GM12878 (cell line): ENCODE measurements around the gene ZNF285. TPM values are rescaled to one million over a fixed set of nuclear protein-coding genes. Genes with fewer than 3 reads are reported as not detected.

Experiments used
- ATAC-seq: fragments of 200-7000 bp; cut with Tn5 transposase; 3 replicates; pipeline ENCODE4 v1.9.1; 2020; ENCODE audit warnings: mild to moderate bottlenecking, moderate library complexity
- BruUV-seq: library from RNA; stranded (reverse); fragments of 400-500 nt; replicated peaks from 2 replicates; lab custom pipeline; 2021; lab: Mats Ljungman, UMichigan
- CTCF ChIA-PET: fragments of 300-600 bp; sonication (Branson Sonifier 250); formaldehyde crosslinking; extraction: SDS; loops from one replicate; lab custom pipeline; 2021; ENCODE audit warnings: inconsistent platforms; lab: Yijun Ruan, JAX
- POLR2A ChIA-PET: fragments of 350-600 bp; formaldehyde crosslinking; extraction: SDS; loops from one replicate; lab custom pipeline; 2021; ENCODE audit warnings: inconsistent platforms; lab: Charles Lee
- RAD21 ChIA-PET: fragments of 300-600 bp; sonication (Branson Sonifier 250); formaldehyde crosslinking; loops from one replicate; lab custom pipeline; 2023; ENCODE audit warnings: antibody characterized with exemption; ENCODE audit not compliant: unreplicated experiment; lab: Charles Lee
- SMC1A ChIA-PET: fragments of 300-600 bp; sonication (Branson Sonifier 250); formaldehyde crosslinking; loops from one replicate; lab custom pipeline; 2023; ENCODE audit not compliant: unreplicated experiment, uncharacterized antibody; lab: Charles Lee
- DNase-seq: peaks from one replicate; pipeline ENCODE4 v3.0.0-alpha.2; 2011; ENCODE audit warnings: low read depth, low spot score
- FAIRE-seq: peaks from 3 replicates; lab custom pipeline; 2011; peaks lifted over from hg19 to GRCh38; lab: Jason Lieb, UNC
- H2AFZ ChIP-seq: 2 replicates; pipeline ENCODE4 v1.6.0; 2011; ENCODE audit warnings: low read depth, low read length, control low read depth; ENCODE audit not compliant: control insufficient read depth
- H3K27ac ChIP-seq: 2 replicates; pipeline ENCODE4 v1.5.1; 2011; ENCODE audit warnings: control low read depth; ENCODE audit not compliant: control insufficient read depth, insufficient read depth
- H3K27me3 ChIP-seq, 2 experiments: replicated peaks in 1 of 2; 2 replicates each; pipeline versions ENCODE4 v1.6.0 to v1.6.1; 2011; ENCODE audit warnings: low read length in 1 of 2; ENCODE audit not compliant: control insufficient read depth in 2 of 2, insufficient read depth in 2 of 2
- H3K36me3 ChIP-seq, 2 experiments: 2 replicates each; pipeline ENCODE4 v1.5.1; 2011; ENCODE audit warnings: low read length in 1 of 2; ENCODE audit not compliant: control insufficient read depth in 2 of 2, insufficient read depth in 2 of 2
- H3K4me1 ChIP-seq: 2 replicates; pipeline ENCODE4 v1.6.1; 2011; ENCODE audit warnings: mild to moderate bottlenecking, low read length, moderate library complexity, mixed read lengths; ENCODE audit not compliant: control insufficient read depth, insufficient read depth
- H3K4me2 ChIP-seq: 2 replicates; pipeline ENCODE4 v1.6.0; 2011; ENCODE audit warnings: control low read depth; ENCODE audit not compliant: control insufficient read depth, insufficient read depth
- H3K4me3 ChIP-seq: fragments of 200-600 bp; sonication (generic); 2 replicates; pipeline ENCODE4 v1.5.1; 2016
- H3K79me2 ChIP-seq: 2 replicates; pipeline ENCODE4 v1.6.0; 2011; ENCODE audit warnings: low read length; ENCODE audit not compliant: control insufficient read depth, insufficient read depth
- H3K9ac ChIP-seq: 2 replicates; pipeline ENCODE4 v1.8.0; 2011; ENCODE audit warnings: low read length, control low read depth, mixed read lengths; ENCODE audit not compliant: control insufficient read depth, insufficient read depth
- H3K9me3 ChIP-seq: replicated peaks from 3 replicates; pipeline ENCODE4 v1.5.1; 2011; ENCODE audit warnings: mild to moderate bottlenecking, low read length; ENCODE audit not compliant: control insufficient read depth, insufficient read depth
- H4K20me1 ChIP-seq: 2 replicates; pipeline ENCODE4 v1.6.0; 2011; ENCODE audit not compliant: control insufficient read depth, insufficient read depth
- BRCA1 ChIP-seq: IDR thresholded peaks from 2 replicates; pipeline ENCODE4 v1.6.1; 2011; ENCODE audit warnings: low read depth, low read length, improper control_type of control experiment
- CEBPZ ChIP-seq: fragments of 150-350 bp; IDR thresholded peaks from 2 replicates; pipeline ENCODE4 v1.6.1; 2016; ENCODE audit warnings: low read depth, low read length
- EP300 ChIP-seq, 2 experiments: fragments of 150-350 bp in 1 of 2; IDR thresholded peaks; 2 replicates each; pipeline ENCODE4 v1.6.1; 2011 to 2012; ENCODE audit warnings: low read depth in 2 of 2, low read length in 2 of 2, borderline replicate concordance in 1 of 2, improper control_type of control experiment in 1 of 2, inconsistent platforms in 1 of 2; ENCODE audit not compliant: control insufficient read depth in 1 of 2
- HDAC2 ChIP-seq: fragments of 200-600 bp; sonication (generic); IDR thresholded peaks from 2 replicates; pipeline ENCODE4 v1.6.1; 2017
- LARP7 ChIP-seq: fragments of 450-650 bp; IDR thresholded peaks from 2 replicates; pipeline ENCODE4 v1.6.1; 2017; ENCODE audit warnings: mild to moderate bottlenecking
- PBX3 ChIP-seq: IDR thresholded peaks from 2 replicates; pipeline ENCODE4 v1.6.1; 2011; ENCODE audit warnings: mild to moderate bottlenecking, low read depth, low read length, moderate library complexity; ENCODE audit not compliant: insufficient replicate concordance
- SKIL ChIP-seq: fragments of 450-650 bp; IDR thresholded peaks from 2 replicates; pipeline ENCODE4 v1.6.1; 2017; ENCODE audit warnings: mild to moderate bottlenecking, low read depth, inconsistent platforms; ENCODE audit not compliant: poor library complexity, severe bottlenecking
- SMARCA5 ChIP-seq: fragments of 450-650 bp; IDR thresholded peaks from 2 replicates; pipeline ENCODE4 v1.6.1; 2017; ENCODE audit warnings: mild to moderate bottlenecking
- SREBF2 ChIP-seq: IDR thresholded peaks from 2 replicates; pipeline ENCODE4 v1.6.1; 2012; ENCODE audit warnings: mild to moderate bottlenecking, low read length
- WGBS: methylation state at CpG from one replicate; pipeline ENCODE4 v1.1.6; 2016; ENCODE audit warnings: low lambda C conversion rate; ENCODE audit not compliant: insufficient replicate concordance, insufficient coverage; ENCODE audit errors: missing lambda C conversion rate; 5-methylcytosine and 5-hydroxymethylcytosine counted together
- in situ Hi-C: fragments of 300-500 bp; cut with MboI; formaldehyde crosslinking; loops from 9 replicates; pipeline ENCODE4 v1.14.3; 2018; ENCODE audit warnings: mixed read lengths
- intact Hi-C: fragments of 100-400 bp; cut with micrococcal nuclease; formaldehyde crosslinking; loops from one replicate; pipeline ENCODE4 v1.14.2; 2022; ENCODE audit not compliant: unreplicated experiment
- polyA plus RNA-seq, 11 experiments: library from polyadenylated mRNA; depleted of rRNA in 4 of 11; unstranded in 6 of 11; stranded (reverse) in 5 of 11; fragments of >200 nt; fragmentation: Nextera tagmentation in 4 of 11; fragmentation: Illumina TruSeq in 1 of 11; extraction: Ambion mirVana in 4 of 11; extraction: Trizol in 1 of 11; gene quantifications; 1 replicate in 1 of 11; 2 replicates in 10 of 11; pipeline versions ENCODE4 v1.2.1 to v1.2.3, GENCODE V29; 2011 to 2016; ENCODE audit warnings: inconsistent platforms in 2 of 11, missing spikeins in 2 of 11, low read depth in 1 of 11
- total RNA-seq, 4 experiments: library from RNA; depleted of rRNA in 3 of 4; stranded (reverse); fragments of >200 nt in 3 of 4; fragmentation: Illumina TruSeq in 1 of 4; extraction: Trizol in 1 of 4; gene quantifications; 2 replicates each; pipeline versions ENCODE4 v1.2.1 to v1.2.3, GENCODE V29; 2013 to 2021

Gene ZNF285
- total and polyA plus RNA-seq, 10 of the 15 experiments (the other 5 are each of a cell fraction or from before 2014, with no cell fraction given), result 0.02 to 0.40 (median 0.28) TPM; not detected in 3

- in situ Hi-C loops, result no loop called here
- 60% methylated on average over 15 of the region's 17 CpGs for WGBS
- BruUV-seq, result no TSS peak
- no peak for FAIRE-seq
- POLR2A ChIA-PET, result no interaction called here
- no peak for TF ChIP-seq SMARCA5
- no peak for TF ChIP-seq EP300 (IDR thresholded peaks at IDR 0.05; ENCODE audit: borderline replicate concordance in 1 of 2, control insufficient read depth in 1 of 2, low read depth in 2 of 2, low read length in 2 of 2)
- TF ChIP-seq SKIL, result no peak
- no peak for TF ChIP-seq LARP7
- TF ChIP-seq HDAC2, result no peak
- TF ChIP-seq SREBF2, result no peak
- TF ChIP-seq CEBPZ, result no peak
- no peak for TF ChIP-seq PBX3
- TF ChIP-seq BRCA1, result no peak
- Histone ChIP-seq H3K9me3 (no peaks in the 10 kb centered on the region; the same call in 2 of the 3 replicates), H3K4me2 (no peak overlapping the region), H3K36me3 (no peaks in the 10 kb centered on the region), H3K27ac (no peak overlapping the region), H3K9ac (no peak overlapping the region), H3K27me3 (no peaks in the 10 kb centered on the region), H2AFZ (no peak overlapping the region), H3K4me1 (no peaks in the 10 kb centered on the region), H4K20me1 (no peaks in the 10 kb centered on the region), H3K79me2 (no peaks in the 10 kb centered on the region), H3K4me3 (no peak overlapping the region)
- no peak for ATAC-seq
- CTCF ChIA-PET, result no interaction called here
- SMC1A ChIA-PET, result no interaction called here
- intact Hi-C loops, result no loop called here
- RAD21 ChIA-PET, result no interaction called here
- DNase-seq, result no peak
Observed at GRCh38 chr19:44367024-44367423, 34.4 kb downstream of the ZNF285 start.
